Endothelial cell of umbilical vein (primary cell): ENCODE measurements around the gene GFER. TPM values are rescaled to one million over a fixed set of nuclear protein-coding genes. Genes with fewer than 3 reads are reported as not detected.
A peak's percentile ranks its signal among the peaks of the same experiment; 100 is the strongest.

Experiments used
- BruUV-seq: library from RNA; stranded (reverse); fragments of 400-500 nt; replicated peaks from 2 replicates; lab custom pipeline; 2021; lab: Mats Ljungman, UMichigan
- CTCF ChIA-PET: fragments of 300-600, 350-600 bp; sonication (Branson Sonifier 250); formaldehyde crosslinking; loops from one replicate; lab custom pipeline; 2021; ENCODE audit warnings: antibody characterized with exemption, inconsistent platforms; lab: Charles Lee
- POLR2A ChIA-PET: fragments of 300-600, 350-600 bp; sonication (Branson Sonifier 250); formaldehyde crosslinking; loops from one replicate; lab custom pipeline; 2021; ENCODE audit warnings: antibody characterized with exemption, inconsistent platforms; lab: Charles Lee
- DNase-seq: peaks from one replicate; pipeline ENCODE4 v3.0.0-alpha.2; 2011; ENCODE audit warnings: low read depth, low spot score
- FAIRE-seq: peaks from 2 replicates; lab custom pipeline; 2011; peaks lifted over from hg19 to GRCh38; lab: Jason Lieb, UNC
- H2AFZ ChIP-seq: 2 replicates; pipeline ENCODE4 v1.6.0; 2012; ENCODE audit warnings: low read depth, low read length, control low read depth, inconsistent platforms
- H3K27ac ChIP-seq: 2 replicates; pipeline ENCODE4 v1.5.1; 2011; ENCODE audit warnings: low read depth, mild to moderate bottlenecking, control low read depth, low read length, moderate library complexity; ENCODE audit not compliant: insufficient read depth
- H3K27me3 ChIP-seq, 2 experiments: 2 replicates each; pipeline versions ENCODE4 v1.6.0 to v1.6.1; 2011; ENCODE audit warnings: low read length in 2 of 2, mixed read lengths in 1 of 2; ENCODE audit not compliant: control insufficient read depth in 2 of 2, insufficient read depth in 2 of 2
- H3K36me3 ChIP-seq, 2 experiments: 2 replicates in 1 of 2; 3 replicates in 1 of 2; pipeline ENCODE4 v1.5.1; 2011; ENCODE audit warnings: low read length in 2 of 2, mild to moderate bottlenecking in 1 of 2, moderate library complexity in 1 of 2; ENCODE audit not compliant: control insufficient read depth in 2 of 2, insufficient read depth in 2 of 2; ENCODE audit errors: extremely low read depth in 1 of 2
- H3K4me1 ChIP-seq: 3 replicates; pipeline ENCODE4 v1.5.1; 2011; ENCODE audit warnings: mild to moderate bottlenecking, low read length; ENCODE audit not compliant: control insufficient read depth, insufficient read depth; ENCODE audit errors: extremely low read depth
- H3K4me2 ChIP-seq: 2 replicates; pipeline ENCODE4 v1.6.1; 2011; ENCODE audit warnings: low read length, control low read depth, mixed read lengths; ENCODE audit not compliant: insufficient read depth
- H3K4me3 ChIP-seq, 3 experiments: fragments of 200-600 bp in 1 of 3; sonication (generic), shearing (Covaris generic) in 1 of 3; replicated peaks in 1 of 3; 2 replicates each; pipeline ENCODE4 v1.5.1; 2011 to 2016; ENCODE audit warnings: control low read depth in 3 of 3, low read length in 3 of 3, mild to moderate bottlenecking in 2 of 3, inconsistent platforms in 1 of 3, low read depth in 1 of 3, moderate library complexity in 1 of 3; ENCODE audit not compliant: insufficient read depth in 1 of 3
- H3K79me2 ChIP-seq: 2 replicates; pipeline ENCODE4 v1.6.0; 2012; ENCODE audit warnings: low read length, inconsistent platforms; ENCODE audit not compliant: control insufficient read depth, insufficient read depth
- H3K9ac ChIP-seq: replicated peaks from 2 replicates; pipeline ENCODE3; 2011; ENCODE audit warnings: low read length, control low read depth; ENCODE audit not compliant: insufficient read depth; ENCODE audit errors: extremely low read depth
- H3K9me1 ChIP-seq: replicated peaks from 3 replicates; pipeline ENCODE4 v1.6.0; 2011; ENCODE audit warnings: mild to moderate bottlenecking, low read length; ENCODE audit not compliant: control insufficient read depth, insufficient read depth; ENCODE audit errors: extremely low read depth
- H3K9me3 ChIP-seq: replicated peaks from 2 replicates; pipeline ENCODE4 v1.5.1; 2012; ENCODE audit warnings: low read length, inconsistent platforms; ENCODE audit not compliant: control insufficient read depth, insufficient read depth
- H4K20me1 ChIP-seq: replicated peaks from 2 replicates; pipeline ENCODE3; 2011; ENCODE audit warnings: mild to moderate bottlenecking, low read length; ENCODE audit not compliant: control insufficient read depth, insufficient read depth; ENCODE audit errors: extremely low read depth
- GATA2 ChIP-seq: IDR thresholded peaks from 2 replicates; pipeline ENCODE4 v1.7.0; 2011; ENCODE audit warnings: low read depth, mild to moderate bottlenecking, moderate library complexity, mixed read lengths, low read length; ENCODE audit not compliant: insufficient read length, insufficient read depth
- JUN ChIP-seq: IDR thresholded peaks from 2 replicates; pipeline ENCODE4 v1.6.1; 2011; ENCODE audit warnings: borderline replicate concordance, low read depth; ENCODE audit not compliant: insufficient read length, insufficient read depth
- MYC ChIP-seq: IDR thresholded peaks from one replicate; pipeline ENCODE4 v1.6.1; 2011; ENCODE audit warnings: mild to moderate bottlenecking, low read depth, low read length
- POLR2A ChIP-seq: IDR thresholded peaks from 2 replicates; pipeline ENCODE4 v1.6.1; 2012; ENCODE audit warnings: low read depth, mild to moderate bottlenecking, control low read depth, low read length
- POLR2AphosphoS5 ChIP-seq: IDR thresholded peaks from 2 replicates; pipeline ENCODE4 v1.6.1; 2012; ENCODE audit warnings: low read depth, mild to moderate bottlenecking, control low read depth, low read length, moderate library complexity; ENCODE audit not compliant: insufficient read depth
- dilution Hi-C: fragments of 300-500 bp; cut with MboI; formaldehyde crosslinking; loops from one replicate; pipeline ENCODE4 v1.15.0; 2019; ENCODE audit warnings: low sequenced_read_pairs; ENCODE audit not compliant: extremely low pct_ligation_motif_present
- intact Hi-C: fragments of 100-400 bp; cut with micrococcal nuclease; formaldehyde crosslinking; loops from one replicate; pipeline ENCODE4 v1.10.0; 2022
- polyA plus RNA-seq, 4 experiments: library from polyadenylated mRNA; depleted of rRNA in 3 of 4; stranded (reverse) in 3 of 4; unstranded in 1 of 4; fragments of >200 nt; gene quantifications; 2 replicates each; pipeline versions ENCODE4 v1.2.1 to v1.2.3, GENCODE V29; 2011 to 2012; ENCODE audit warnings: missing spikeins in 1 of 4
- total RNA-seq: library from RNA; stranded (reverse); gene quantifications from 2 replicates; pipeline ENCODE4 v1.2.3, GENCODE V29; 2021
- TF ChIP-seq, protein P1 (sequence below): IDR thresholded peaks from 2 replicates; pipeline ENCODE4 v1.6.1; 2011; ENCODE audit not compliant: insufficient read depth, insufficient read length
- TF ChIP-seq, protein P2 (sequence below), 2 donors: IDR thresholded peaks; 1 replicate in 1 of 2; 2 replicates in 1 of 2; pipeline ENCODE4 v1.5.1; 2011; ENCODE audit warnings: low read length in 2 of 2, mild to moderate bottlenecking in 2 of 2, moderate library complexity in 2 of 2, control low read depth in 1 of 2, inconsistent platforms in 1 of 2, low read depth in 1 of 2; ENCODE audit not compliant: insufficient read depth in 1 of 2; ENCODE audit errors: extremely low read depth in 1 of 2

Gene GFER
- total and polyA plus RNA-seq, 2 donors (not counting 3 experiments of a cell fraction or from before 2014, with no cell fraction given) = 13.7 to 29.9 TPM

DNA sequence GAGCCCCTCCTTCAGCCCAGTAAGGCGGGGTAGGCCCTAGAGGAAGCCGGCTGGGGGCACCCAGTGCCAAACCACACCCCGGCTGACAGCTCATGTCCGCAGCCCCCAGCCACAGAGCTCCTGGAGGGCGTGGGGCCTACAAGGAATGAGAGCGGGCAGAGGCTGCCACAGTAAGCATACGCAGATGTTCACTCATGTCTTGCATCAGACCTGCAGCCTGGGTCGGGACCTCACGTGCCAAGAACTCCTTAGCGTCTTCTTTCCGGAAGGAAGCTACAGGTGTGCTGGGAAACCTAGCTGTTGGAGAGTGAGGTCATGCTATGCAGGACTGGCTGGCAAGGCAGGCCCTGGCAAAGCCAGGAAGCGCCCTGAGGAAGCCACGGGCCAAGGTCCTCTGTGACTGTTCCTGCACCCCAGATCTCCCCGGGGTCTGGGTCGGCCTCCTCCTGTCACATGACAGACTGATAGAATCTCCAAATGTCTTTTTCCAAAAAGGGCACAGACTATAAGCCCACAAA, 24.1 kb downstream of the GFER start:
- intact Hi-C loops (loop anchor here (1.0 to 2.0 kb wide), 2 partner anchors 43 to 147 kb away; partner anchors contain the start of genes RPS2 and TRAF7), dilution Hi-C loops (no loop called here)
- H3K4me3 ChIP-seq = peak overlapping the region; percentile 71 to 76 (median 72)
- CTCF ChIA-PET = interaction anchor here (0.8 to 2.7 kb wide), 8 partner anchors 8 to 147 kb away, joined by 3 to 28 read pairs (median 4); partner anchors contain the start of gene TRAF7
- peaks cover 48% of the 10 kb centered on the region for H3K4me1 ChIP-seq
- POLR2A ChIA-PET = interaction anchor here (0.6 to 1.0 kb wide), 2 partner anchors 139 to 147 kb away, joined by 3 read pairs; partner anchors contain the start of gene TRAF7
- no peaks in the 10 kb centered on the region for H4K20me1 ChIP-seq
- H3K9me3 ChIP-seq = no peaks in the 10 kb centered on the region
- BruUV-seq = TSS peak; percentile 53
- H3K4me2 ChIP-seq = peak overlapping the region; percentile 92
- no peak for TF ChIP-seq MYC
- TF ChIP-seq POLR2A = peak; percentile 59
- peak; percentile 36 for TF ChIP-seq POLR2AphosphoS5
- H3K36me3 ChIP-seq = peaks cover 0 to 3% of the 10 kb centered on the region in 2 experiments
- no peak overlapping the region for H2AFZ ChIP-seq
- H3K9me1 ChIP-seq = no peaks in the 10 kb centered on the region
- peak; percentile 46 for DNase-seq
- peaks cover 66% of the 10 kb centered on the region for H3K79me2 ChIP-seq
- no peaks in the 10 kb centered on the region for H3K27me3 ChIP-seq
- H3K9ac ChIP-seq = peak overlapping the region; percentile 89
- FAIRE-seq = peak; percentile 73
- peak overlapping the region; percentile 82 for H3K27ac ChIP-seq

DNA sequence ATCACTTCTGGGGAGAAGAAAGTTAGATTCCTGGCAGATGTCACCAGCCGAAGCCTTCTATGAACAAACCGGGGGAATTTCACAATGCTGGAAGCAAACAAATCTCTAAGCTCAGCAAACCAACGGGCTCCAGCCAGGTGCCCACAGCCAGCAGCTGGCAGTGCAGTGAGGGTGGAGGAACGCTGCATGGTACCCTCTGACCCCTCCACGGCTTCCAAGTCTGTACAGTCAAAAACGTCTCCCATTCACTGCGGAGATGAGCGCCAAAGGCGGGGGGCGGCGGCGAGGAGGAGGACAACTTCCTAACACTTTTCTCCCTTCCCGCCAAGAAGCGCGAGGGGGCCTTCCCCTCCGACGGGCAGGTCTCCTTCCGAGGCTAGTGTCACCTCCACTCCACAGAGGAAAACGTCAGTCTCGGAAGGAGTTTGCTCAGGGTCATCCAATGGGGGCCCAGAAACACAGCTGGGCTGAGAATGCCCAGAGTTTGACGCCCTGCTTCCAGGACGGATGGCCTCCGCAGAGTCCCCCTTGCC, 24.7 kb downstream of the GFER start:
- no peaks in the 10 kb centered on the region for H3K9me3 ChIP-seq
- TF ChIP-seq MYC (no peak), POLR2AphosphoS5 (no peak), JUN (no peak), POLR2A (no peak), GATA2 (no peak)
- TF ChIP-seq, protein P1, sequence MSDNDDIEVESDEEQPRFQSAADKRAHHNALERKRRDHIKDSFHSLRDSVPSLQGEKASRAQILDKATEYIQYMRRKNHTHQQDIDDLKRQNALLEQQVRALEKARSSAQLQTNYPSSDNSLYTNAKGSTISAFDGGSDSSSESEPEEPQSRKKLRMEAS = no peak
- TF ChIP-seq, protein P2, sequence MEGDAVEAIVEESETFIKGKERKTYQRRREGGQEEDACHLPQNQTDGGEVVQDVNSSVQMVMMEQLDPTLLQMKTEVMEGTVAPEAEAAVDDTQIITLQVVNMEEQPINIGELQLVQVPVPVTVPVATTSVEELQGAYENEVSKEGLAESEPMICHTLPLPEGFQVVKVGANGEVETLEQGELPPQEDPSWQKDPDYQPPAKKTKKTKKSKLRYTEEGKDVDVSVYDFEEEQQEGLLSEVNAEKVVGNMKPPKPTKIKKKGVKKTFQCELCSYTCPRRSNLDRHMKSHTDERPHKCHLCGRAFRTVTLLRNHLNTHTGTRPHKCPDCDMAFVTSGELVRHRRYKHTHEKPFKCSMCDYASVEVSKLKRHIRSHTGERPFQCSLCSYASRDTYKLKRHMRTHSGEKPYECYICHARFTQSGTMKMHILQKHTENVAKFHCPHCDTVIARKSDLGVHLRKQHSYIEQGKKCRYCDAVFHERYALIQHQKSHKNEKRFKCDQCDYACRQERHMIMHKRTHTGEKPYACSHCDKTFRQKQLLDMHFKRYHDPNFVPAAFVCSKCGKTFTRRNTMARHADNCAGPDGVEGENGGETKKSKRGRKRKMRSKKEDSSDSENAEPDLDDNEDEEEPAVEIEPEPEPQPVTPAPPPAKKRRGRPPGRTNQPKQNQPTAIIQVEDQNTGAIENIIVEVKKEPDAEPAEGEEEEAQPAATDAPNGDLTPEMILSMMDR (IDR thresholded peaks at IDR 0.05; ENCODE audit: extremely low read depth in 1 of 2, insufficient read depth in 1 of 2, low read depth in 1 of 2, low read length in 2 of 2) = no peak
- dilution Hi-C loops (no loop called here), intact Hi-C loops (loop anchor here (1.0 to 2.0 kb wide), 2 partner anchors 44 to 147 kb away; partner anchors contain the start of genes RPS2 and TRAF7)
- DNase-seq (peak; percentile 36), FAIRE-seq (peak; percentile 56)
- no peaks in the 10 kb centered on the region for H4K20me1 ChIP-seq
- peaks cover 48% of the 10 kb centered on the region for H3K4me1 ChIP-seq
- H3K9ac ChIP-seq = peak overlapping the region; percentile 89
- H3K9me1 ChIP-seq = no peaks in the 10 kb centered on the region
- H3K36me3 ChIP-seq = no peaks in the 10 kb centered on the region
- peaks cover 60% of the 10 kb centered on the region for H3K79me2 ChIP-seq
- peak overlapping the region; percentile 92 for H3K4me2 ChIP-seq
- CTCF ChIA-PET = interaction anchor here (1.4 to 2.7 kb wide), 3 partner anchors 14 to 147 kb away, joined by 3 to 28 read pairs (median 10); partner anchors contain the start of gene TRAF7
- no TSS peak for BruUV-seq
- POLR2A ChIA-PET = interaction anchor here (0.6 to 1.0 kb wide), 2 partner anchors 14 to 138 kb away, joined by 3 to 4 read pairs; no protein-coding TSS in a partner anchor
- H2AFZ ChIP-seq = no peak overlapping the region
- no peaks in the 10 kb centered on the region for H3K27me3 ChIP-seq
- peak overlapping the region; percentile 82 for H3K27ac ChIP-seq
- peak overlapping the region; percentile 71 to 76 (median 72) for H3K4me3 ChIP-seq
